Measurements from ENCODE around the gene PPP3CA.

The PPP3CA gene

GRCh38 chr4:101147283-101147682 is 200.0 kb downstream of the PPP3CA start:
- TF ChIP-seq, protein P1, sequence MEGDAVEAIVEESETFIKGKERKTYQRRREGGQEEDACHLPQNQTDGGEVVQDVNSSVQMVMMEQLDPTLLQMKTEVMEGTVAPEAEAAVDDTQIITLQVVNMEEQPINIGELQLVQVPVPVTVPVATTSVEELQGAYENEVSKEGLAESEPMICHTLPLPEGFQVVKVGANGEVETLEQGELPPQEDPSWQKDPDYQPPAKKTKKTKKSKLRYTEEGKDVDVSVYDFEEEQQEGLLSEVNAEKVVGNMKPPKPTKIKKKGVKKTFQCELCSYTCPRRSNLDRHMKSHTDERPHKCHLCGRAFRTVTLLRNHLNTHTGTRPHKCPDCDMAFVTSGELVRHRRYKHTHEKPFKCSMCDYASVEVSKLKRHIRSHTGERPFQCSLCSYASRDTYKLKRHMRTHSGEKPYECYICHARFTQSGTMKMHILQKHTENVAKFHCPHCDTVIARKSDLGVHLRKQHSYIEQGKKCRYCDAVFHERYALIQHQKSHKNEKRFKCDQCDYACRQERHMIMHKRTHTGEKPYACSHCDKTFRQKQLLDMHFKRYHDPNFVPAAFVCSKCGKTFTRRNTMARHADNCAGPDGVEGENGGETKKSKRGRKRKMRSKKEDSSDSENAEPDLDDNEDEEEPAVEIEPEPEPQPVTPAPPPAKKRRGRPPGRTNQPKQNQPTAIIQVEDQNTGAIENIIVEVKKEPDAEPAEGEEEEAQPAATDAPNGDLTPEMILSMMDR (IDR thresholded peaks at IDR 0.05) = no peak

DNA sequence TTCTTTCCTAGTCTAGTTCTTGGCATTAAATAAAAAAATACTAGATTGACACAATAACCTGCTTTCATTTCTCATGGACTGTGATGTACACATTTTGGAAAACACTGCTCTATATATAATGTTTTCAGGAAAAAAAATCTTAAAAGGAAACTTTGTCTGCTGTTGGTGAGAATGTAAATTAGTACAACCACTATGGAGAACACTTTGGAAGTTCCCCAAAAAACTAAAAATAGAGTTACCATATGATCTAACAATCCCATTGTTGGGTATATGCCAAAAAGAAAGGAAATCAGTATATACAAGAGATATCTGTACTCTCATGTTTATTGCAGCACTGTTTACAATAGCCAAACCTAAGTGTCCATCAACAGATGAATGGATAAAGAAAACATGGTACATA is 202.3 kb downstream of the PPP3CA start:
- TF ChIP-seq, protein P1 (IDR thresholded peaks at IDR 0.05) = no peak

- TF ChIP-seq, protein P1 (IDR thresholded peaks at IDR 0.05) = no peak
These were observed 205.1 kb downstream of the PPP3CA start for GRCh38 chr4:101142259-101142658.

- TF ChIP-seq, protein P1 (IDR thresholded peaks at IDR 0.05) = no peak
These were observed 205.5 kb downstream of the PPP3CA start for GRCh38 chr4:101141855-101142254.

DNA sequence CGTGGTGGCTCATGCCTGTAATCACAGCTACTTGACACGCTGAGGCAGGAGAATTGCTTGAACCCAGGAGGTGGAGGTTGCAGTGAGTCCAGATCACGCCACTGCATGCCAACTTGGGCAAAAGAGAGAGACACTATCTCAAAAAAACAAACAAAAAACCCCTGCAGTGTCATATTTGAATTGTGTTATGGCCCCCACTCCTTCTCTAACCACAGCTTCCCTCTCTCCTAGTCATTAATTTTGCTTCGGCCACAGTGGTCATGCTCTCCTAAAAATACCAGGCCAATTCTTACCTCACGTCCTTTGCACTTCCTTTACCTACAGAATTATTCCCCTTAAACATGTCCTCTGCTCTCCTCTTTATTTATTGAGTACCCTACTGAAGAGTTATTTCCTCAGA is 206.1 kb downstream of the PPP3CA start:
- TF ChIP-seq, protein P1 (IDR thresholded peaks at IDR 0.05) = no peak

DNA sequence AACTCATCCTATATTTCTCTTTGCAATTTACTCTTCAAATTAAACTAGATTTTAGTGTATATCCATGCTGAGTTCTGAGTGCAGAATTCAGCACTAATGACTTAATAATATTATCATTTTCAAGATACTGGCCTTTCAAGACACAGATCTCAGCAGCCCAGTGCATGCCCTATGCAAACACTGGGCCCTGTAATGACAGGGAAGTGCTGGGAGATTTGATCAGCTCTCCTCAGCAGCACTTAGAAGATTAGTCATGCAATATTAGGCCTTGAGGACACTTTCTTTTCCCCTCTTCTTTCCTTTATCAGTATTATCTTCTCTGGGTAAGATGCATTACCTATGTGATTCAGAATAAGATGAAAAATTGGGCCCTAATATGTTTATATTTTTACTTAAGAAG is 207.1 kb downstream of the PPP3CA start:
- TF ChIP-seq, protein P1 (IDR thresholded peaks at IDR 0.05) = no peak

DNA sequence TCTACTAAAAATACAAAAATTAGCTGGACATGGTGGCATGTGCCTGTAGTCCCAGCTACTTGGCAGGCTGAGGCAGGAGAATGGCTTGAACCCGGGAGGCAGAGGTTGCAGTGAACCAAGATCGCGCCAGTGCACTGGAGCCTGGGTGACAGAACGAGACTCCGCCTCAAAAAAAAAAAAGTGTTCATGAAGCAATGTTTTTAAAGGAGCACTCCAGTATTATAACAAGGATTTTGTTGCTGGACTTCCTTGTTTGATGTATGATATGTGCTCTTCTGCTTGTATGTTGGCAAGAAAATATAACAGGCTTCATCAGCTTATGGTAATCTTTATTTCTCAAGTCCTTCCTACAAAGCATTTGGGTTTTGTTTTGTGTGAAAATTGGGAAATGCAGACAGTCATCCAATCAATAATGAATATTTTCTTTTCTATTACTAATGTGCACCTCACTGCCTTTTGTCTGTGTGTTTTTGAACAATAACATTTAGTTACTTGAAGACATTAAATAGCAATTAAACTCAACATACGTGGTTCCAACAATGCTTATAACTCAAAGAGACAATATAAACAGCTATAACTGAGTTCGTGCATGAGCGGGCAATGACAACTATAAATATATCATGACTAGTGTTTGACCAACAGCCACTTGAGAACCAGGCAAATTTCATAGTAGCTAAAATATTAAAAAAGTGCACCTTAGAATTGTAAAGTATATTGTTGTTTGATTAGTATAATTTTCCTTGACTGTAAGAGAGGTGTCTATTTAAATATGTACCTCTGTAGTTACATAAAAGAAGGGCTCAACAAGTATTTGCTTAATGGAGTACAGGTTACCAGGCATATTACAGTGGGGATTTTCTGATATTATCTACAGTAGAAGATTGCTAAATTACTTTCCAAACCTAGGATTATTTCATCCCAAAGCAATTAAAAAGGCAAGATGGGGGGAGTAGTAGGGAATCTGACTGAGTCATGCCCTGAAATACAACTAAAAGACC is 210.7 kb downstream of the PPP3CA start:
- TF ChIP-seq, protein P1 (IDR thresholded peaks at IDR 0.05) = no peak
